LNCAP (cell line): ENCODE measurements around the gene EXOC2.

Experiments
- CTCF ChIP-seq: fragments of 450-650 bp; IDR thresholded peaks from 2 replicates; pipeline ENCODE4 v1.5.1; 2017; ENCODE audit warnings: mild to moderate bottlenecking

Gene EXOC2

DNA sequence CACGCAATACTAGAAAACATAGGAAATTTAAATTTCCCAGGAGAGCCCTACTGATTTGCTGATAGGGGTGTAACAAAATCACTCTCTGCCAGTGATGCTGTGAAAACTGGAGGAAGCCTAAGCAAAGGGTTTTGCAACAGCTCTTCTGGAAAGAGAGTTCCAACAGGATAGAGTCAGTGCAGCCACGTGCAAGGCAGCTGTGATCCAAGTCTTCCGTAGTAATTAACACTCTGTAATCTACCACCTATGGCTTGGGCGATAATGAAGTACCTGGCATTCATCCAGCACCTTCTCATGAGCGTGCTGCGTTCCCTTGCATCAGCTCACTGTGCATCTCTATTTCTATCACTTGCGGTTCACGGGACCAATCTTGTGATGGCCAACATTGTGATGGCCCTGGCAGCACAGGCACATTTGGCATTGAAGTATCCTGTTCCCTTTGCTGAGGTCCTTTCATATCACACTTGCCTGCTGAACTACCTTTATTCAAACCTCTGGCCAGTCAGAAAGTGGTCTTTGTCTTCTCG is 253.2 kb downstream of the EXOC2 start:
- TF ChIP-seq CTCF: no peak

DNA sequence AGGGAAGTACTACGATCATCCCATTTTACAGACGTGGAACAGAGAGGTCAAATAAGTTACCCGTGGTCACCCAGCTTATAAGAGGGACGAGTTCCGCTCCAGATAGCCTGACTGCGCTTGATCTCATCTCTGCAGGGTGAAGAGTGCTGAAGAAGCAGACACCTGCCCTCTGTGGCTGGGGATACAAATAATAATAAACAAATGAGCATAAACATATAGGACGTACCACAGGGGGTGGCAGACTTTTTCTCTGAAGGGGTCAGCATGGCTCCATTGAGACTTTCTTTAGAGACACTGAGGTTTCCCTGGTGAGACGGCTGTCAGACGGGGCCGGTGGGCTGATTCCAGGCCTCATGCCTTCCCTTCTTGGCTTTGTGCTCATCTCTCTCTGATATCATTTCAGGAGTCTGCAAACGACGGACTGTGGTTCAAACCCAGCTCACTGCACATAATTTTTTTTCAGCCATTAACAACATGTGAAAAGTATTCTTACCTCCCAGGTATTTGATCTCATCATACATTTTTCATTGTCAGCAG is 254.2 kb downstream of the EXOC2 start:
- no peak for TF ChIP-seq CTCF

GRCh38 chr6:437037-437392 is 255.9 kb downstream of the EXOC2 start:
- no peak for TF ChIP-seq CTCF

- TF ChIP-seq CTCF: no peak
Observed at GRCh38 chr6:436308-437036, 256.5 kb downstream of the EXOC2 start.

DNA sequence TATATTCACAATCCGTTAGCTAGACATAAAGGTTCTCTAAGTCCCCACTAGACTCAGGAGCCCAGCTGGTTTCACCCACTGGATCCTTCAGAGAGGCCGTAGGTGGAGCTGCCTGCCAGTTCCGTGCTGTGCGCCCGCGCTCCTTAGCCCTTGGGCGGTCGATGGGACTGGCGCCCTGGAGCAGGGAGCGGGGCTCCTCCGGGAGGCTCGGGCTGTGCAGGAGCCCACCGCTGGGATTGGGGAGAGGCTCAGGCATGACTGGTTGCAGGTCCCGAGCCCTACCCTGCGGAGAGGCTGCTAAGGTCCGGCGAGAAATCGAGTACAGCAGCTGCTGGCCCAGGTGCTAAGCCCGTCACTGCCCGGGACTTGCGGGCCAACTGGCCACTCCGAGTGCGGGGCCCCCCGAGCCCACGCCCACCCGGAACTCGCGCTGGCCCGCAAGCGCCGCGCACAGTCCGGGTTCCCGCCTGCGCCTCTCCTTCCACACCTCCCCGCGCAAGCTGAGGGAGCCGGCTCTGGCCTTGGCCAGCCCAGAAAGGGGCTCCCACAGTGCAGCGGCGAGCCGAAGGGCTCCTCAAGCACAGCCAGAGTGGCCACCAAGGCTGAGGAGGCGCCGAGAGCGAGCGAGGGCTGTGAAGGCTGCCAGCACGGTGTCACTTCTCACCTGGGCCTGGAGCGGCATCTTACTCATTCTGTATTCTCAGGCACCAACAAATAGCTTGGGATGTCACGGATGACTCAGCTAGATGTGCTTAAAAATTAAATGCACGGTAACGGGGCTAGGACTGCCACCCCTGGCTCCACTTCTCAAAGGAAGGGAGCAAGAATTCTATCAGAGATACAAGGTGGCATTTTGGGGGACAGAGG is 257.3 kb downstream of the EXOC2 start:
- no peak for TF ChIP-seq CTCF
